ENCODE measurements around the gene FAM149A. TPM values are rescaled to one million over a fixed set of nuclear protein-coding genes. Genes with fewer than 3 reads are reported as not detected.

Gene FAM149A
- total RNA-seq, 1 experiment from 2014 or later = 1.9 TPM

DNA sequence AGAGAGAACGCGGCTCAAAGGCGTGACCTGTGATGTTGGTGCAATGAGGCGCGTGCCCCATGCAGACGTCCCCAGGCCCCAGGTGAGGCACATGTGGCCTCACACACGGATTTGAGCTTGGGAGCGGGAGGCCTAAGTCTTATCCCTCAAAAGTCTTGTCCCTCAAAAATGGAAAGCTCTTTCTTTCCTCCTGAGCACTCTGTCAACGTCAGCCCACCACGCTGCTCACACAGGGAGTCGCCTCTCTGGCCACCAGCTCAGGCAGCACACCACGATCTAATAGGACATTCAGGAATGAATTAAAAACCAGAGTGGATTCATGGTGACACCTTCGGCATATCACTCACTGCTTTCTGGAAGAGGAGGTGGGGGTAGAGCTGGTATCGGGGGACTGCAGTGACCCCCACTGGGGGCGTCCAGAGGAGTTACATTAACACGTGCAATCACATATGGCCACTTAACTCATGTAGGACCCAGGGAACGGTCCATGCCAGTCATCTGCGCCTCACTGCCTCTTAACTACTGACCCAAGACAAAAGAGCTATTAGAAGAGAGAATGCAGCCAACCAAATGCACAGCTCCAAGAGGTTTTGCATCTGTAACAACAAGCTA lies 64.9 kb downstream of the FAM149A start:
- Histone ChIP-seq H4K20me1 (ENCODE audit: insufficient read depth, low read depth, low read length) (no peaks in the 10 kb centered on the region), H3K9me3 (ENCODE audit: low read length) (no peaks in the 10 kb centered on the region), H3K4me1 (ENCODE audit: low read length) (peaks cover 50% of the 10 kb centered on the region), H3K4me2 (ENCODE audit: low read depth, low read length, poor library complexity, severe bottlenecking) (peak overlapping the region; percentile 52), H3K9ac (ENCODE audit: low read length) (peak overlapping the region; percentile 38), H2AFZ (ENCODE audit: low read length) (peak overlapping the region; percentile 67; the same call in 1 of the 2 replicates), H3K79me2 (ENCODE audit: low read length) (no peaks in the 10 kb centered on the region), H3K4me3 (ENCODE audit: low read length) (peak overlapping the region; percentile 38; the same call in 1 of the 2 replicates), H3K9me2 (replicated peaks; ENCODE audit: insufficient read depth, low read length) (no peaks in the 10 kb centered on the region), H3K36me3 (ENCODE audit: insufficient read depth, low read length) (no peaks in the 10 kb centered on the region), H3K27me3 (ENCODE audit: low read length) (no peaks in the 10 kb centered on the region), H3K27ac (ENCODE audit: low read length) (peak overlapping the region; percentile 84)
- no peak for DNase-seq

- peak; percentile 78 for DNase-seq
- no peaks in the 10 kb centered on the region for H3K9me2 ChIP-seq (replicated peaks; ENCODE audit: insufficient read depth, low read length)
- no peaks in the 10 kb centered on the region for H3K36me3 ChIP-seq (ENCODE audit: insufficient read depth, low read length)
- H3K9me3 ChIP-seq (ENCODE audit: low read length) = no peaks in the 10 kb centered on the region
- H3K9ac ChIP-seq (ENCODE audit: low read length) = peak overlapping the region; percentile 38
- H4K20me1 ChIP-seq (ENCODE audit: insufficient read depth, low read depth, low read length) = no peaks in the 10 kb centered on the region
- H3K4me2 ChIP-seq (ENCODE audit: low read depth, low read length, poor library complexity, severe bottlenecking) = peak overlapping the region; percentile 52
- peak overlapping the region; percentile 84 for H3K27ac ChIP-seq (ENCODE audit: low read length)
- peak overlapping the region; percentile 38; the same call in 1 of the 2 replicates for H3K4me3 ChIP-seq (ENCODE audit: low read length)
- H3K4me1 ChIP-seq (ENCODE audit: low read length) = peaks cover 43% of the 10 kb centered on the region
- no peaks in the 10 kb centered on the region for H3K27me3 ChIP-seq (ENCODE audit: low read length)
- peak overlapping the region; percentile 67; the same call in 1 of the 2 replicates for H2AFZ ChIP-seq (ENCODE audit: low read length)
- no peaks in the 10 kb centered on the region for H3K79me2 ChIP-seq (ENCODE audit: low read length)
Measured at GRCh38 chr4:186169945-186170802, 65.7 kb downstream of the FAM149A start.

DNA sequence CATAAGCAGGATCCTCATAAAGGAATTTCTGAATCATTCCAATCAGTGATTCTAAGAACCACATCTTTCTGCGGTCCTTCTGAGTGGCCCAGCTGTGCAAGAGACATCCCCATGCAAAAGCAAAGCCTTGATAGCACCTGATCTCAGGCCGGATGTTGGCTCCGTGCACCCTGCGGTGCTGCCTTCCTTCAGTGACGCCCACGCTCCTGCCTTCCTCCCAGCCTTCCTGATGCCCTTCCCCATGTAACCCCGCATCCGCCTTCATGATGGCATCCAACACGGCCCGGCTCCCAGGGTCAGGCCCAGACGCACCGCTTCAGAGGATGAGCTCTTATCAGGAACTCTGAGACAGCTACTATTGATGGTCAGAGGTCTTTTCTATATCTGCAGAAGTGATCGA lies 66.5 kb downstream of the FAM149A start:
- no peaks in the 10 kb centered on the region for H3K36me3 ChIP-seq (ENCODE audit: insufficient read depth, low read length)
- H3K4me2 ChIP-seq (ENCODE audit: low read depth, low read length, poor library complexity, severe bottlenecking) = no peak overlapping the region
- H3K27me3 ChIP-seq (ENCODE audit: low read length) = no peaks in the 10 kb centered on the region
- no peaks in the 10 kb centered on the region for H3K79me2 ChIP-seq (ENCODE audit: low read length)
- H3K9me3 ChIP-seq (ENCODE audit: low read length) = no peaks in the 10 kb centered on the region
- no peak for DNase-seq
- no peaks in the 10 kb centered on the region for H4K20me1 ChIP-seq (ENCODE audit: insufficient read depth, low read depth, low read length)
- H3K9me2 ChIP-seq (replicated peaks; ENCODE audit: insufficient read depth, low read length) = no peaks in the 10 kb centered on the region
- no peak overlapping the region for H2AFZ ChIP-seq (ENCODE audit: low read length)
- H3K4me3 ChIP-seq (ENCODE audit: low read length) = no peak overlapping the region
- peaks cover 36% of the 10 kb centered on the region for H3K4me1 ChIP-seq (ENCODE audit: low read length)
- peak overlapping the region; percentile 84 for H3K27ac ChIP-seq (ENCODE audit: low read length)
- peak overlapping the region; percentile 38; the same call in 1 of the 2 replicates for H3K9ac ChIP-seq (ENCODE audit: low read length)

DNA sequence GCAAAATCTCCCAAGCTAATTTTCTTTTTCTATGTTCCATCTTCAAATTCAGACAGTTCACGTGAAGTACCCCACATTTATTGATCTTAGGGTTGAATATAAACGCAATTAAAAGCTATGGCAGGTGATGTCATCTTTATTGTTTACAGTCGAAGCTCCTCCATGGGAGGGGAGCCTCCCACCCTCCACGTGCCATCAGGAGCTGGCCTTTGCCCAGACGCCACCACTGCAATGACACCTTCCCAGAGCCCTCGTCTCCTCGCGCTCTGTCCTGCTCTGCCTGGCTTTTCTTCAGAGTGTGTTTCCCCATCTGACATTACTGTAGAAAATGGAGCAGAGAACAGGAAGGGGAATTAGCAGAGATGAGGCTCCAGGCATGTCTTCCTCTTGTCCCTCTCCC lies 68.0 kb downstream of the FAM149A start:
- Histone ChIP-seq H3K4me2 (ENCODE audit: low read depth, low read length, poor library complexity, severe bottlenecking) (no peak overlapping the region), H4K20me1 (ENCODE audit: insufficient read depth, low read depth, low read length) (no peaks in the 10 kb centered on the region), H3K9me2 (replicated peaks; ENCODE audit: insufficient read depth, low read length) (no peaks in the 10 kb centered on the region), H3K4me3 (ENCODE audit: low read length) (no peak overlapping the region), H3K9me3 (ENCODE audit: low read length) (no peaks in the 10 kb centered on the region), H2AFZ (ENCODE audit: low read length) (no peak overlapping the region), H3K36me3 (ENCODE audit: insufficient read depth, low read length) (no peaks in the 10 kb centered on the region), H3K9ac (ENCODE audit: low read length) (no peak overlapping the region), H3K79me2 (ENCODE audit: low read length) (no peaks in the 10 kb centered on the region), H3K27ac (ENCODE audit: low read length) (no peak overlapping the region), H3K4me1 (ENCODE audit: low read length) (peaks cover 30% of the 10 kb centered on the region), H3K27me3 (ENCODE audit: low read length) (no peaks in the 10 kb centered on the region)
- no peak for DNase-seq

- Histone ChIP-seq H3K4me3 (ENCODE audit: low read length) (no peak overlapping the region), H3K9ac (ENCODE audit: low read length) (no peak overlapping the region), H3K36me3 (ENCODE audit: insufficient read depth, low read length) (no peaks in the 10 kb centered on the region), H4K20me1 (ENCODE audit: insufficient read depth, low read depth, low read length) (no peaks in the 10 kb centered on the region), H3K4me1 (ENCODE audit: low read length) (peaks cover 20% of the 10 kb centered on the region), H3K9me3 (ENCODE audit: low read length) (no peaks in the 10 kb centered on the region), H3K27me3 (ENCODE audit: low read length) (no peaks in the 10 kb centered on the region), H3K27ac (ENCODE audit: low read length) (no peak overlapping the region), H3K9me2 (replicated peaks; ENCODE audit: insufficient read depth, low read length) (no peaks in the 10 kb centered on the region), H3K4me2 (ENCODE audit: low read depth, low read length, poor library complexity, severe bottlenecking) (no peak overlapping the region), H3K79me2 (ENCODE audit: low read length) (peaks cover 19% of the 10 kb centered on the region), H2AFZ (ENCODE audit: low read length) (no peak overlapping the region)
- DNase-seq = no peak
Measured at GRCh38 chr4:186188107-186188506, 83.6 kb downstream of the FAM149A start.

DNA sequence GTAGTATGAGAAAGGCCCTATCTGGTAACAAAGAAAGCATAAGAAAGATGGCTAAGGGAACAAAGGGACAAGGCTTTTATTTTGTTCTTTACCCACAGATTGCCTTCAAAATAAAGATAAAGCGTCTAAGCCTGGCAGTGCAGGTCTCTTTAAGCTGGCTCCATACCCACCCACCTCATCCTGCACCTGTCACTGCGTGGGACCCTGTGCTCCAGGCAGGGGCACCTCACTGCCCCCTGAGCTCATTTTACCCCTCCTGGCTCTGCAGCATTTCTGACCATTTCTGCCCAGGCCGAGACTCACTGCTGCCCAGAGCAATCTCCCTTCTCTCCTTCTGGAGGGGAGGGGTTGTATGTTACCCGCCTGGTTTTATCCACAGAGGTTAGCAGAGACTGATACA lies 85.2 kb downstream of the FAM149A start:
- Histone ChIP-seq H3K79me2 (ENCODE audit: low read length) (peaks cover 35% of the 10 kb centered on the region), H3K4me1 (ENCODE audit: low read length) (peaks cover 28% of the 10 kb centered on the region), H3K4me2 (ENCODE audit: low read depth, low read length, poor library complexity, severe bottlenecking) (peak overlapping the region; percentile 87), H3K27me3 (ENCODE audit: low read length) (no peaks in the 10 kb centered on the region), H4K20me1 (ENCODE audit: insufficient read depth, low read depth, low read length) (no peaks in the 10 kb centered on the region), H3K9me3 (ENCODE audit: low read length) (no peaks in the 10 kb centered on the region), H3K27ac (ENCODE audit: low read length) (peak overlapping the region; percentile 88), H3K36me3 (ENCODE audit: insufficient read depth, low read length) (0 out of 2 replicates have a peak, but pooled peaks cover 4% of the 10 kb centered on the region), H3K9ac (ENCODE audit: low read length) (peak overlapping the region; percentile 95), H3K9me2 (replicated peaks; ENCODE audit: insufficient read depth, low read length) (no peaks in the 10 kb centered on the region), H2AFZ (ENCODE audit: low read length) (no peak overlapping the region), H3K4me3 (ENCODE audit: low read length) (peak overlapping the region; percentile 84; the same call in 1 of the 2 replicates)
- DNase-seq = no peak

DNA sequence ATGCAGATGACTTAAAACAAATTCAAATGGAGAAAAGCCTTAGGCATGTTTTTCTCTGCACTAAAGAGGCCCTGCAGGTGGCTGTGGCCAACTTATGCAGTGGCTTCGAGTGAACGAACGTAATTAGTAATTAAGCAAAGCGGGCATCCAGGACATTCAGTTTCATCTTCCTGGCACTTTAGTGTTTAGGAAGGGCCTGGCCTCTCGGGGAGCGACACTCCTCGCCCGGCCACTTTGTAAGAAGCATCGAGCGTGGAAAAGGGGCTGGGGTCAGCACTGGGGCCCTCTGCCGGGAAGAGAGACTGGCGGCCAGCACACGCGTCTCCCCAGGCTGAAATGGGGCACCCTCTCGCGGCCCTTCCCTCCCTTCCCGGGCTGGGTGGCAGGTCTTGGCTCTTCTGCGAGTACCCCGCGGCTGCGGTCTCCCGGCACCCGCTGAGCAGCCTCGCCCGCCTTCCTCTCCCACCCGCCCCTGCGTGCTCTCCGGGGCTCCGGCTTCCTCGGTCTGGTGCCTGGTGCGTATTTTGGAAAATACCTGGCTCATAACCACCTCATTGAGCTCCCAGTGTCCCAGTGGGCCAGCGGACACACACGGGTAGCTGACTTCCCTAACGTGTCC lies 86.2 kb downstream of the FAM149A start:
- H2AFZ ChIP-seq (ENCODE audit: low read length) = no peak overlapping the region
- peak; percentile 68 for DNase-seq
- H4K20me1 ChIP-seq (ENCODE audit: insufficient read depth, low read depth, low read length) = no peaks in the 10 kb centered on the region
- peak overlapping the region; percentile 87 for H3K4me2 ChIP-seq (ENCODE audit: low read depth, low read length, poor library complexity, severe bottlenecking)
- peak overlapping the region; percentile 95 for H3K9ac ChIP-seq (ENCODE audit: low read length)
- 0 out of 2 replicates have a peak, but pooled peaks cover 4% of the 10 kb centered on the region for H3K36me3 ChIP-seq (ENCODE audit: insufficient read depth, low read length)
- peak overlapping the region; percentile 88 for H3K27ac ChIP-seq (ENCODE audit: low read length)
- peak overlapping the region; percentile 84 for H3K4me3 ChIP-seq (ENCODE audit: low read length)
- H3K4me1 ChIP-seq (ENCODE audit: low read length) = peaks cover 28% of the 10 kb centered on the region
- no peaks in the 10 kb centered on the region for H3K27me3 ChIP-seq (ENCODE audit: low read length)
- no peaks in the 10 kb centered on the region for H3K9me2 ChIP-seq (replicated peaks; ENCODE audit: insufficient read depth, low read length)
- no peaks in the 10 kb centered on the region for H3K9me3 ChIP-seq (ENCODE audit: low read length)
- peaks cover 36% of the 10 kb centered on the region for H3K79me2 ChIP-seq (ENCODE audit: low read length)
